ENCODE data around the gene MYO18B. TPM values are rescaled to one million over a fixed set of nuclear protein-coding genes. Genes with fewer than 3 reads are reported as not detected.

Gene MYO18B
- total RNA-seq, 1 experiment from 2014 or later = not detected

GRCh38 chr22:25882360-25882759, 140.4 kb downstream of the MYO18B start:
- ChIA-PET POLR2A (ENCODE audit: unreplicated experiment) (no interaction called here), CTCF (no interaction called here)
- Histone ChIP-seq H3K9me2 (replicated peaks; ENCODE audit: low read length) (no peaks in the 10 kb centered on the region), H3K79me2 (ENCODE audit: low read length) (no peaks in the 10 kb centered on the region), H3K9me3 (ENCODE audit: low read length) (no peaks in the 10 kb centered on the region), H3K4me2 (ENCODE audit: low read length) (no peak overlapping the region), H3F3A (ENCODE audit: low read length, unreplicated experiment) (no peaks in the 10 kb centered on the region), H3K27me3 (ENCODE audit: low read length) (no peaks in the 10 kb centered on the region), H3K27ac (ENCODE audit: low read length) (no peak overlapping the region), H3K4me3 (ENCODE audit: low read length) (no peak overlapping the region), H3K9ac (ENCODE audit: low read length) (no peak overlapping the region), H4K20me1 (ENCODE audit: low read length) (no peaks in the 10 kb centered on the region), H3K4me1 (ENCODE audit: insufficient read depth, low read length) (no peaks in the 10 kb centered on the region), H2AFZ (ENCODE audit: low read length) (no peak overlapping the region), H3K36me3 (ENCODE audit: low read depth, low read length) (no peaks in the 10 kb centered on the region)
- TF ChIP-seq EZH2phosphoT487 (IDR thresholded peaks at IDR 0.05; ENCODE audit: borderline replicate concordance, low read length) (no peak), EZH2 (IDR thresholded peaks at IDR 0.05; ENCODE audit: low read length, unreplicated experiment) (no peak), CTCF (conservative IDR thresholded peaks at IDR 0.05; ENCODE audit: low read depth, low read length) (no peak)
- intact Hi-C loops (cut with micrococcal nuclease) = no loop called here
- no peak for ATAC-seq
- no peak for DNase-seq
- BruUV-seq (replicated peaks) = no TSS peak

GRCh38 chr22:25883482-25884033, 141.6 kb downstream of the MYO18B start:
- no peaks in the 10 kb centered on the region for H3K79me2 ChIP-seq (ENCODE audit: low read length)
- H3F3A ChIP-seq (ENCODE audit: low read length, unreplicated experiment) = no peaks in the 10 kb centered on the region
- POLR2A ChIA-PET (ENCODE audit: unreplicated experiment) = no interaction called here
- no TSS peak for BruUV-seq (replicated peaks)
- no peaks in the 10 kb centered on the region for H3K9me2 ChIP-seq (replicated peaks; ENCODE audit: low read length)
- CTCF ChIA-PET = no interaction called here
- H3K27ac ChIP-seq (ENCODE audit: low read length) = no peak overlapping the region
- no peak overlapping the region for H2AFZ ChIP-seq (ENCODE audit: low read length)
- H3K4me1 ChIP-seq (ENCODE audit: insufficient read depth, low read length) = no peaks in the 10 kb centered on the region
- H3K4me2 ChIP-seq (ENCODE audit: low read length) = no peak overlapping the region
- intact Hi-C loops (cut with micrococcal nuclease) = no loop called here
- DNase-seq (no peak), ATAC-seq (no peak)
- TF ChIP-seq CTCF (conservative IDR thresholded peaks at IDR 0.05; ENCODE audit: low read depth, low read length) (no peak), EZH2phosphoT487 (IDR thresholded peaks at IDR 0.05; ENCODE audit: borderline replicate concordance, low read length) (no peak), EZH2 (IDR thresholded peaks at IDR 0.05; ENCODE audit: low read length, unreplicated experiment) (no peak)
- no peak overlapping the region for H3K4me3 ChIP-seq (ENCODE audit: low read length)
- H4K20me1 ChIP-seq (ENCODE audit: low read length) = no peaks in the 10 kb centered on the region
- no peaks in the 10 kb centered on the region for H3K36me3 ChIP-seq (ENCODE audit: low read depth, low read length)
- no peaks in the 10 kb centered on the region for H3K9me3 ChIP-seq (ENCODE audit: low read length)
- no peaks in the 10 kb centered on the region for H3K27me3 ChIP-seq (ENCODE audit: low read length)
- H3K9ac ChIP-seq (ENCODE audit: low read length) = no peak overlapping the region

GRCh38 chr22:25884121-25884520, 142.1 kb downstream of the MYO18B start:
- Histone ChIP-seq H4K20me1 (ENCODE audit: low read length) (no peaks in the 10 kb centered on the region), H3K4me2 (ENCODE audit: low read length) (no peak overlapping the region), H3F3A (ENCODE audit: low read length, unreplicated experiment) (no peaks in the 10 kb centered on the region), H3K27me3 (ENCODE audit: low read length) (no peaks in the 10 kb centered on the region), H2AFZ (ENCODE audit: low read length) (no peak overlapping the region), H3K9me3 (ENCODE audit: low read length) (no peaks in the 10 kb centered on the region), H3K36me3 (ENCODE audit: low read depth, low read length) (no peaks in the 10 kb centered on the region), H3K4me1 (ENCODE audit: insufficient read depth, low read length) (no peaks in the 10 kb centered on the region), H3K9me2 (replicated peaks; ENCODE audit: low read length) (no peaks in the 10 kb centered on the region), H3K27ac (ENCODE audit: low read length) (no peak overlapping the region), H3K4me3 (ENCODE audit: low read length) (no peak overlapping the region), H3K79me2 (ENCODE audit: low read length) (no peaks in the 10 kb centered on the region), H3K9ac (ENCODE audit: low read length) (no peak overlapping the region)
- DNase-seq = no peak
- no peak for TF ChIP-seq EZH2phosphoT487 (IDR thresholded peaks at IDR 0.05; ENCODE audit: borderline replicate concordance, low read length)
- no peak for TF ChIP-seq CTCF (conservative IDR thresholded peaks at IDR 0.05; ENCODE audit: low read depth, low read length)
- no peak for TF ChIP-seq EZH2 (IDR thresholded peaks at IDR 0.05; ENCODE audit: low read length, unreplicated experiment)
- no TSS peak for BruUV-seq (replicated peaks)
- POLR2A ChIA-PET (ENCODE audit: unreplicated experiment) = no interaction called here
- ATAC-seq = no peak
- CTCF ChIA-PET = no interaction called here
- intact Hi-C loops (cut with micrococcal nuclease) = no loop called here

Measured in PC-3 (cell line).